Hepatocyte (in vitro differentiated cells): ENCODE measurements around the gene FILIP1L. TPM values are rescaled to one million over a fixed set of nuclear protein-coding genes. Genes with fewer than 3 reads are reported as not detected.
A peak's percentile ranks its signal among the peaks of the same experiment; 100 is the strongest.

ENCODE experiments used
- DNase-seq: peaks from one replicate; pipeline ENCODE4 v3.0.0-alpha.2; 2016; ENCODE audit warnings: low spot score
- H2AFZ ChIP-seq: fragments of 200-600 bp; sonication (generic); 2 replicates; pipeline ENCODE4 v1.6.0; 2016; ENCODE audit warnings: antibody characterized with exemption, mild to moderate bottlenecking
- H3K27ac ChIP-seq: fragments of 200-600 bp; sonication (generic); 2 replicates; pipeline ENCODE4 v1.5.1; 2016; ENCODE audit warnings: mild to moderate bottlenecking
- H3K27me3 ChIP-seq: fragments of 200-600 bp; sonication (generic); 2 replicates; pipeline ENCODE4 v1.6.1; 2016
- H3K36me3 ChIP-seq: fragments of 200-600 bp; sonication (generic); replicated peaks from 2 replicates; pipeline ENCODE4 v1.5.1; 2016; ENCODE audit warnings: low read depth; ENCODE audit not compliant: insufficient read depth
- H3K4me1 ChIP-seq: fragments of 200-600 bp; sonication (generic); 2 replicates; pipeline ENCODE4 v1.5.1; 2016; ENCODE audit warnings: mild to moderate bottlenecking, moderate library complexity; ENCODE audit not compliant: insufficient read depth
- H3K4me2 ChIP-seq: fragments of 200-600 bp; sonication (generic); 2 replicates; pipeline ENCODE4 v1.6.0; 2016
- H3K4me3 ChIP-seq: fragments of 200-600 bp; sonication (generic); 2 replicates; pipeline ENCODE4 v1.5.1; 2016; ENCODE audit warnings: mild to moderate bottlenecking
- H3K79me2 ChIP-seq: fragments of 200-600 bp; sonication (generic); 2 replicates; pipeline ENCODE4 v1.6.0; 2017; ENCODE audit warnings: mild to moderate bottlenecking
- H3K9me2 ChIP-seq: fragments of 200-600 bp; sonication (generic); replicated peaks from 2 replicates; pipeline ENCODE4 v1.6.0; 2017; ENCODE audit warnings: mild to moderate bottlenecking; ENCODE audit not compliant: insufficient read depth
- H3K9me3 ChIP-seq: fragments of 200-600 bp; sonication (generic); 2 replicates; pipeline ENCODE4 v1.5.1; 2016; ENCODE audit warnings: low read depth, mild to moderate bottlenecking
- H4K20me1 ChIP-seq: fragments of 200-600 bp; sonication (generic); 2 replicates; pipeline ENCODE4 v1.6.0; 2016; ENCODE audit warnings: mild to moderate bottlenecking; ENCODE audit not compliant: insufficient read depth, poor library complexity, severe bottlenecking
- EZH2 ChIP-seq: fragments of 200-600 bp; sonication (generic); IDR thresholded peaks from 2 replicates; pipeline ENCODE4 v1.6.1; 2016; ENCODE audit warnings: antibody characterized with exemption, mild to moderate bottlenecking, borderline replicate concordance
- EZH2phosphoT487 ChIP-seq: fragments of 200-600 bp; sonication (generic); IDR thresholded peaks from one replicate; pipeline ENCODE4 v1.6.1; 2018; ENCODE audit warnings: antibody characterized with exemption, mild to moderate bottlenecking, low read depth, moderate library complexity; ENCODE audit not compliant: unreplicated experiment, severe bottlenecking
- WGBS: methylation state at CpG from one replicate; pipeline ENCODE4 v1.1.6; 2016; ENCODE audit warnings: low lambda C conversion rate; ENCODE audit errors: missing lambda C conversion rate; 5-methylcytosine and 5-hydroxymethylcytosine counted together
- polyA plus RNA-seq: library from polyadenylated mRNA; unstranded; fragments of >200 nt; fragmentation: Nextera tagmentation; extraction: Ambion mirVana; gene quantifications from 2 replicates; pipeline ENCODE4 v1.2.1, GENCODE V29; 2016
- total RNA-seq: library from RNA; depleted of rRNA; stranded (reverse); fragments of >200 nt; gene quantifications from 2 replicates; pipeline ENCODE4 v1.2.3, GENCODE V29; 2014
- TF ChIP-seq, protein P1 (sequence below): fragments of 200-600 bp; sonication (generic); IDR thresholded peaks from 2 replicates; pipeline ENCODE4 v1.5.1; 2016; ENCODE audit warnings: antibody characterized with exemption, mild to moderate bottlenecking; ENCODE audit not compliant: poor library complexity

The FILIP1L gene
- total and polyA plus RNA-seq, 2 experiments from 2014 or later = 48.2 to 49.4 TPM

DNA sequence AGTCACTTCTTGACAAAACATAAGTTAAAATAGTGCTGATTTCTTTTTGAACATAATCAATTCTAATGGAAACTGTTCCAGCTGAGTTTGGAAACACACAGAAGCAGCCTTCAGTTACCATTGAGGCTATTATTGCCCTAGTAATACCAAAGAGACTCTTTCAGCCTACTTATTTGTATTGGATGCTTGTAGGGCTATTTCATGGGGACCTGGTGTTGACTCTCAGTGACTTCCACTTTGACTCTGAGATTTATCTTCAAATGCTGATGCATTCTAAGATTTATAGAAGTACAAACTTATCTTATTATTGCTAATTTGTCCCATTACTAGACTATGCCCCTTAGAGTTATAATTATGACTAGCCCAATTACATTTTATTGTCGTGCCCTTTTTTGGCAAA lies 229.2 kb downstream of the FILIP1L start:
- peaks cover 14% of the 10 kb centered on the region for H3K4me1 ChIP-seq
- H3K9me3 ChIP-seq = no peaks in the 10 kb centered on the region
- H3K27me3 ChIP-seq = no peaks in the 10 kb centered on the region
- H3K79me2 ChIP-seq = no peaks in the 10 kb centered on the region
- H3K4me3 ChIP-seq = no peak overlapping the region
- H4K20me1 ChIP-seq = no peaks in the 10 kb centered on the region
- no peak overlapping the region for H2AFZ ChIP-seq
- no peak for DNase-seq
- WGBS = 97% methylated on average over 1 of the region's 1 CpG
- no peaks in the 10 kb centered on the region for H3K36me3 ChIP-seq
- no peak for TF ChIP-seq EZH2
- TF ChIP-seq, protein P1, sequence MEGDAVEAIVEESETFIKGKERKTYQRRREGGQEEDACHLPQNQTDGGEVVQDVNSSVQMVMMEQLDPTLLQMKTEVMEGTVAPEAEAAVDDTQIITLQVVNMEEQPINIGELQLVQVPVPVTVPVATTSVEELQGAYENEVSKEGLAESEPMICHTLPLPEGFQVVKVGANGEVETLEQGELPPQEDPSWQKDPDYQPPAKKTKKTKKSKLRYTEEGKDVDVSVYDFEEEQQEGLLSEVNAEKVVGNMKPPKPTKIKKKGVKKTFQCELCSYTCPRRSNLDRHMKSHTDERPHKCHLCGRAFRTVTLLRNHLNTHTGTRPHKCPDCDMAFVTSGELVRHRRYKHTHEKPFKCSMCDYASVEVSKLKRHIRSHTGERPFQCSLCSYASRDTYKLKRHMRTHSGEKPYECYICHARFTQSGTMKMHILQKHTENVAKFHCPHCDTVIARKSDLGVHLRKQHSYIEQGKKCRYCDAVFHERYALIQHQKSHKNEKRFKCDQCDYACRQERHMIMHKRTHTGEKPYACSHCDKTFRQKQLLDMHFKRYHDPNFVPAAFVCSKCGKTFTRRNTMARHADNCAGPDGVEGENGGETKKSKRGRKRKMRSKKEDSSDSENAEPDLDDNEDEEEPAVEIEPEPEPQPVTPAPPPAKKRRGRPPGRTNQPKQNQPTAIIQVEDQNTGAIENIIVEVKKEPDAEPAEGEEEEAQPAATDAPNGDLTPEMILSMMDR = no peak
- H3K27ac ChIP-seq = peak overlapping the region; percentile 37
- H3K4me2 ChIP-seq = peak overlapping the region; percentile 51
- H3K9me2 ChIP-seq = no peaks in the 10 kb centered on the region

DNA sequence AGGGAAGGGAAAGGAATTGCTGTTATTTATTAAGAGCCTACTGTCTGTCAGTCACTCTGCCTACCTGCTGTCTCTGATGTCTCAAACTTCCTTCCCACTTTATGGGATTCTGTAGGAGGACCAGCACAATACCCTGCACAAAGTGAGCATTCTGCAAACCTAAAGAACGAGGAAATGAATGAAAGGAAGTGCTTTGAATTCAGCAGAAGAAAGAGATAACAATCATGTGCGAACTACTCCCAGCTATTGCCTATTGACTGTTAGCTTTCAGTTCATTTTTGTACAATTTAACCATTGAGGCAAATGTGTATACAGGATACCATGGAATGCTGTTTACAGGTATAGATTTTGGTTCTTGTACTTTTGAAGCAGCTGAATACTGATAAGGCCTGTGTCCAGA lies 229.8 kb downstream of the FILIP1L start:
- Histone ChIP-seq H3K4me1 (peaks cover 14% of the 10 kb centered on the region), H3K27ac (peak overlapping the region; percentile 37), H2AFZ (no peak overlapping the region), H3K36me3 (no peaks in the 10 kb centered on the region), H3K4me3 (no peak overlapping the region), H4K20me1 (no peaks in the 10 kb centered on the region), H3K9me3 (no peaks in the 10 kb centered on the region), H3K27me3 (no peaks in the 10 kb centered on the region), H3K79me2 (no peaks in the 10 kb centered on the region), H3K4me2 (peak overlapping the region; percentile 51), H3K9me2 (no peaks in the 10 kb centered on the region)
- WGBS = 52% methylated on average over 2 of the region's 2 CpGs
- TF ChIP-seq EZH2phosphoT487 = no peak
- no peak for TF ChIP-seq EZH2
- TF ChIP-seq, protein P1 = no peak
- no peak for DNase-seq

DNA sequence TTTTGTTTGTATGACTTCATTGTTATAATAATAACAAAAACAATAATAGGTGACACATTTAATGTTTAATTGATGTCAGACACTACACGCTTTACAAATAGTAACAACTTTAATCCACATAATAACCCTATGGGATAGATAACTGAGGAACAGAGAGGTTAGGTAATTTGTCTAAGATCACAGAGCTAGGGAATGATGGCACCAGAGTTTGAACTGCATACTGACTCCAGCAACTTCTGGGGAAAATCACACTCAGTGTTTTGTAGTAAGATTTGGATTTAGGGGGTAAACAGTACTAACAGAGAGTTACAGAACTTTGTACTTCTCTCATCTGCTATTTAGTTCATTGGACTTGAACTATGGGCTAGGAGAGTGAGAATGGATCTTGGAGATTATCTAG lies 230.6 kb downstream of the FILIP1L start:
- Histone ChIP-seq H3K27ac (no peak overlapping the region), H3K79me2 (no peaks in the 10 kb centered on the region), H3K27me3 (no peaks in the 10 kb centered on the region), H3K4me1 (peaks cover 14% of the 10 kb centered on the region), H3K36me3 (no peaks in the 10 kb centered on the region), H4K20me1 (no peaks in the 10 kb centered on the region), H3K4me2 (no peak overlapping the region), H3K4me3 (no peak overlapping the region), H3K9me3 (no peaks in the 10 kb centered on the region), H2AFZ (no peak overlapping the region), H3K9me2 (no peaks in the 10 kb centered on the region)
- TF ChIP-seq EZH2phosphoT487 (no peak), EZH2 (no peak)
- TF ChIP-seq, protein P1 = no peak
- WGBS = 86% methylated on average over 1 of the region's 1 CpG
- DNase-seq = no peak

DNA sequence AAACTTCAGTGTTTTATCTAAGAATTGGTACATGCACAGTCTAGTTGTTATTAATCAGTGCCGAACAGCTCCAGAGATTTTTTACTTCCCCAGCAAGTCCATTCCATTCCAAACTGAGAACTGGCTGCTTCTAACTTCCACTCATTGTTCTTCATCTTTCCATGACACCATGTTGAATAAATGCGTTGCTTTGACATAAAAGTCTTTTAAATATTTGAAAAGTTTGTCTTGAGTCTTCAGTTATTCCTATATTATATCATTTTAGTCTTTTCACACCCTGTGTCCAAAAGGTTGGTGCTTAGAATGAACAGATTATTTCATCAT lies 231.2 kb downstream of the FILIP1L start:
- Histone ChIP-seq H3K4me2 (no peak overlapping the region), H4K20me1 (no peaks in the 10 kb centered on the region), H3K9me3 (no peaks in the 10 kb centered on the region), H2AFZ (no peak overlapping the region), H3K4me1 (peaks cover 14% of the 10 kb centered on the region), H3K27me3 (no peaks in the 10 kb centered on the region), H3K27ac (no peak overlapping the region), H3K36me3 (no peaks in the 10 kb centered on the region), H3K4me3 (no peak overlapping the region), H3K79me2 (no peaks in the 10 kb centered on the region), H3K9me2 (no peaks in the 10 kb centered on the region)
- WGBS = 96% methylated on average over 2 of the region's 2 CpGs
- TF ChIP-seq EZH2phosphoT487 (no peak), EZH2 (no peak)
- TF ChIP-seq, protein P1 = no peak
- DNase-seq = no peak
